ENCODE results near the gene CORO1C. TPM values are rescaled to one million over a fixed set of nuclear protein-coding genes. Genes with fewer than 3 reads are reported as not detected.

CORO1C gene
- polyA plus RNA-seq, 2 donors, result 23.6 to 40.2 TPM

GRCh38 chr12:108720757-108721514, 10.4 kb downstream of the CORO1C start:
- Histone ChIP-seq H3K27ac (ENCODE audit: low read depth in 2 of 2, low read length in 1 of 2) (no peak overlapping the region), H3K4me1 (ENCODE audit: control insufficient read depth in 2 of 2, insufficient read depth in 2 of 2, low read length in 1 of 2) (peaks cover 0 to 4% of the 10 kb centered on the region in 2 donors)

GRCh38 chr12:108717243-108717642, 14.1 kb downstream of the CORO1C start:
- Histone ChIP-seq H3K27me3 (ENCODE audit: control insufficient read depth in 1 of 2, insufficient read depth in 2 of 2, low read length in 2 of 2) (no peaks in the 10 kb centered on the region), H3K27ac (ENCODE audit: low read depth in 2 of 2, low read length in 1 of 2) (no peak overlapping the region), H3K36me3 (ENCODE audit: control insufficient read depth in 2 of 2, insufficient read depth in 2 of 2, low read length in 1 of 2) (peaks cover 0 to 2% of the 10 kb centered on the region in 2 donors), H3K4me3 (ENCODE audit: low read depth in 1 of 2, low read length in 2 of 2) (no peak overlapping the region), H3K4me1 (ENCODE audit: control insufficient read depth in 2 of 2, insufficient read depth in 2 of 2, low read length in 1 of 2) (peaks cover 0 to 1% of the 10 kb centered on the region in 2 donors), H3K9me3 (ENCODE audit: control insufficient read depth in 2 of 2, insufficient read depth in 1 of 2, low read depth in 1 of 2, low read length in 1 of 2) (no peaks in the 10 kb centered on the region)
- 83 to 91% methylated on average over 5 of the region's 5 CpGs for WGBS, 2 donors

More at GRCh38 chr12:108720757-108721514, 10.4 kb downstream of the CORO1C start:
- Histone ChIP-seq H3K9me3 (ENCODE audit: control insufficient read depth in 2 of 2, insufficient read depth in 1 of 2, low read depth in 1 of 2, low read length in 1 of 2) (no peaks in the 10 kb centered on the region), H3K27me3 (ENCODE audit: control insufficient read depth in 1 of 2, insufficient read depth in 2 of 2, low read length in 2 of 2) (no peaks in the 10 kb centered on the region), H3K36me3 (ENCODE audit: control insufficient read depth in 2 of 2, insufficient read depth in 2 of 2, low read length in 1 of 2) (peaks cover 0 to 2% of the 10 kb centered on the region in 2 donors), H3K4me3 (ENCODE audit: low read depth in 1 of 2, low read length in 2 of 2) (no peak overlapping the region)
- 78 to 85% methylated on average over 5 of the region's 5 CpGs for WGBS, 2 donors

- Histone ChIP-seq H3K27me3 (ENCODE audit: control insufficient read depth in 1 of 2, insufficient read depth in 2 of 2, low read length in 2 of 2) (no peaks in the 10 kb centered on the region), H3K9me3 (ENCODE audit: control insufficient read depth in 2 of 2, insufficient read depth in 1 of 2, low read depth in 1 of 2, low read length in 1 of 2) (no peaks in the 10 kb centered on the region), H3K4me3 (ENCODE audit: low read depth in 1 of 2, low read length in 2 of 2) (no peak overlapping the region), H3K36me3 (ENCODE audit: control insufficient read depth in 2 of 2, insufficient read depth in 2 of 2, low read length in 1 of 2) (peaks cover 0 to 2% of the 10 kb centered on the region in 2 donors), H3K27ac (ENCODE audit: low read depth in 2 of 2, low read length in 1 of 2) (no peak overlapping the region), H3K4me1 (ENCODE audit: control insufficient read depth in 2 of 2, insufficient read depth in 2 of 2, low read length in 1 of 2) (peaks cover 0 to 2% of the 10 kb centered on the region in 2 donors)
- WGBS, 2 donors, result 91 to 92% methylated on average over 5 of the region's 5 CpGs
Observed at GRCh38 chr12:108714866-108715265, 16.5 kb downstream of the CORO1C start.

- 41 to 47% methylated on average over 6 of the region's 6 CpGs for WGBS, 2 donors
- Histone ChIP-seq H3K27me3 (ENCODE audit: control insufficient read depth in 1 of 2, insufficient read depth in 2 of 2, low read length in 2 of 2) (no peaks in the 10 kb centered on the region), H3K4me1 (ENCODE audit: control insufficient read depth in 2 of 2, insufficient read depth in 2 of 2, low read length in 1 of 2) (peaks cover 0 to 2% of the 10 kb centered on the region in 2 donors), H3K9me3 (ENCODE audit: control insufficient read depth in 2 of 2, insufficient read depth in 1 of 2, low read depth in 1 of 2, low read length in 1 of 2) (no peaks in the 10 kb centered on the region), H3K27ac (ENCODE audit: low read depth in 2 of 2, low read length in 1 of 2) (no peak overlapping the region), H3K4me3 (ENCODE audit: low read depth in 1 of 2, low read length in 2 of 2) (peak overlapping the region in 1 of 2 donors; percentile 15), H3K36me3 (ENCODE audit: control insufficient read depth in 2 of 2, insufficient read depth in 2 of 2, low read length in 1 of 2) (peaks cover 0 to 2% of the 10 kb centered on the region in 2 donors)
Observed at GRCh38 chr12:108713471-108713870, 17.8 kb downstream of the CORO1C start.

- no peaks in the 10 kb centered on the region for H3K9me3 ChIP-seq (ENCODE audit: control insufficient read depth in 2 of 2, insufficient read depth in 1 of 2, low read depth in 1 of 2, low read length in 1 of 2)
- H3K4me1 ChIP-seq (ENCODE audit: control insufficient read depth in 2 of 2, insufficient read depth in 2 of 2, low read length in 1 of 2), result peaks cover 0 to 2% of the 10 kb centered on the region in 2 donors
- H3K27me3 ChIP-seq (ENCODE audit: control insufficient read depth in 1 of 2, insufficient read depth in 2 of 2, low read length in 2 of 2), result no peaks in the 10 kb centered on the region
- H3K27ac ChIP-seq (ENCODE audit: low read depth in 2 of 2, low read length in 1 of 2), result no peak overlapping the region
- H3K4me3 ChIP-seq (ENCODE audit: low read depth in 1 of 2, low read length in 2 of 2), result no peak overlapping the region
- H3K36me3 ChIP-seq (ENCODE audit: control insufficient read depth in 2 of 2, insufficient read depth in 2 of 2, low read length in 1 of 2), result peaks cover 0 to 2% of the 10 kb centered on the region in 2 donors
- WGBS, 2 donors, result 25 to 32% methylated on average over 2 of the region's 2 CpGs
Observed at GRCh38 chr12:108712925-108713203, 18.5 kb downstream of the CORO1C start.

- H3K27ac ChIP-seq (ENCODE audit: low read depth in 2 of 2, low read length in 1 of 2), result no peak overlapping the region
- 70 to 82% methylated on average over 12 of the region's 12 CpGs for WGBS, 2 donors
Observed at GRCh38 chr12:108712165-108712924, 19.0 kb downstream of the CORO1C start.

GRCh38 chr12:108711489-108712164, 19.7 kb downstream of the CORO1C start:
- no peaks in the 10 kb centered on the region for H3K36me3 ChIP-seq (ENCODE audit: control insufficient read depth in 2 of 2, insufficient read depth in 2 of 2, low read length in 1 of 2)
- H3K4me3 ChIP-seq (ENCODE audit: low read depth in 1 of 2, low read length in 2 of 2), result no peak overlapping the region
- 80 to 82% methylated on average over 9 of the region's 9 CpGs for WGBS, 2 donors
- peaks cover 0 to 2% of the 10 kb centered on the region in 2 donors for H3K4me1 ChIP-seq (ENCODE audit: control insufficient read depth in 2 of 2, insufficient read depth in 2 of 2, low read length in 1 of 2)
- H3K27ac ChIP-seq (ENCODE audit: low read depth in 2 of 2, low read length in 1 of 2), result no peak overlapping the region
- H3K27me3 ChIP-seq (ENCODE audit: control insufficient read depth in 1 of 2, insufficient read depth in 2 of 2, low read length in 2 of 2), result no peaks in the 10 kb centered on the region
- H3K9me3 ChIP-seq (ENCODE audit: control insufficient read depth in 2 of 2, insufficient read depth in 1 of 2, low read depth in 1 of 2, low read length in 1 of 2), result no peaks in the 10 kb centered on the region

More at GRCh38 chr12:108712165-108712924, 19.0 kb downstream of the CORO1C start:
- Histone ChIP-seq H3K9me3 (ENCODE audit: control insufficient read depth in 2 of 2, insufficient read depth in 1 of 2, low read depth in 1 of 2, low read length in 1 of 2) (no peaks in the 10 kb centered on the region), H3K27me3 (ENCODE audit: control insufficient read depth in 1 of 2, insufficient read depth in 2 of 2, low read length in 2 of 2) (no peaks in the 10 kb centered on the region), H3K36me3 (ENCODE audit: control insufficient read depth in 2 of 2, insufficient read depth in 2 of 2, low read length in 1 of 2) (peaks cover 0 to 2% of the 10 kb centered on the region in 2 donors), H3K4me3 (ENCODE audit: low read depth in 1 of 2, low read length in 2 of 2) (no peak overlapping the region), H3K4me1 (ENCODE audit: control insufficient read depth in 2 of 2, insufficient read depth in 2 of 2, low read length in 1 of 2) (peaks cover 0 to 2% of the 10 kb centered on the region in 2 donors)

GRCh38 chr12:108709697-108710096, 21.6 kb downstream of the CORO1C start:
- Histone ChIP-seq H3K27ac (ENCODE audit: low read depth in 2 of 2, low read length in 1 of 2) (no peak overlapping the region), H3K4me1 (ENCODE audit: control insufficient read depth in 2 of 2, insufficient read depth in 2 of 2, low read length in 1 of 2) (peaks cover 0 to 2% of the 10 kb centered on the region in 2 donors), H3K36me3 (ENCODE audit: control insufficient read depth in 2 of 2, insufficient read depth in 2 of 2, low read length in 1 of 2) (no peaks in the 10 kb centered on the region), H3K27me3 (ENCODE audit: control insufficient read depth in 1 of 2, insufficient read depth in 2 of 2, low read length in 2 of 2) (no peaks in the 10 kb centered on the region), H3K4me3 (ENCODE audit: low read depth in 1 of 2, low read length in 2 of 2) (no peak overlapping the region), H3K9me3 (ENCODE audit: control insufficient read depth in 2 of 2, insufficient read depth in 1 of 2, low read depth in 1 of 2, low read length in 1 of 2) (no peaks in the 10 kb centered on the region)
- 52 to 68% methylated on average over 1 of the region's 1 CpG for WGBS, 2 donors

- WGBS, 2 donors, result 69 to 80% methylated on average over 5 of the region's 5 CpGs
- H3K4me1 ChIP-seq (ENCODE audit: control insufficient read depth in 2 of 2, insufficient read depth in 2 of 2, low read length in 1 of 2), result peaks cover 5 to 10% of the 10 kb centered on the region in 2 donors
- no peak overlapping the region for H3K27ac ChIP-seq (ENCODE audit: low read depth in 2 of 2, low read length in 1 of 2)
Observed at GRCh38 chr12:108704527-108704926, 26.8 kb downstream of the CORO1C start.

More at GRCh38 chr12:108704527-108704926, 26.8 kb downstream of the CORO1C start:
- no peaks in the 10 kb centered on the region for H3K9me3 ChIP-seq (ENCODE audit: control insufficient read depth in 2 of 2, insufficient read depth in 1 of 2, low read depth in 1 of 2, low read length in 1 of 2)
- no peaks in the 10 kb centered on the region for H3K27me3 ChIP-seq (ENCODE audit: control insufficient read depth in 1 of 2, insufficient read depth in 2 of 2, low read length in 2 of 2)
- H3K4me3 ChIP-seq (ENCODE audit: low read depth in 1 of 2, low read length in 2 of 2), result no peak overlapping the region
- peaks cover 0 to 4% of the 10 kb centered on the region in 2 donors for H3K36me3 ChIP-seq (ENCODE audit: control insufficient read depth in 2 of 2, insufficient read depth in 2 of 2, low read length in 1 of 2)

Measured in esophagus (tissue), 2 donors.